SU-DHL-6 (cell line): ENCODE data around the gene ACE.
"Not testable (repeated sequence)": the region's sequence is repeated elsewhere in the genome, so short reads cannot be mapped to it uniquely, and the experiment has no call there.

Experiments
- H2AFZ ChIP-seq: fragments of 200-600 bp; sonication (generic); 2 replicates; pipeline ENCODE4 v1.6.1; 2014; ENCODE audit warnings: low read depth, mild to moderate bottlenecking, moderate library complexity, mixed read lengths, antibody characterized with exemption, low read length; ENCODE audit not compliant: severe bottlenecking
- H3F3A ChIP-seq: fragments of 200-600 bp; shearing (Covaris generic); 2 replicates; pipeline ENCODE4 v1.6.0; 2016; ENCODE audit warnings: antibody characterized with exemption, mild to moderate bottlenecking; ENCODE audit not compliant: insufficient read depth
- H3K27ac ChIP-seq: fragments of 200-600 bp; sonication (generic); 2 replicates; pipeline ENCODE4 v1.5.1; 2016; ENCODE audit warnings: low read depth, mild to moderate bottlenecking, low read length, moderate library complexity, mixed read lengths
- H3K27me3 ChIP-seq: fragments of 200-600 bp; sonication (generic), shearing (Covaris generic); 2 replicates; pipeline ENCODE4 v1.6.0; 2014; ENCODE audit warnings: mild to moderate bottlenecking, low read length
- H3K36me3 ChIP-seq: fragments of 200-600 bp; sonication (generic); 2 replicates; pipeline ENCODE4 v1.6.1; 2014; ENCODE audit warnings: mild to moderate bottlenecking, low read length, mixed read lengths
- H3K4me2 ChIP-seq: fragments of 300-600, 200-600 bp; shearing (Covaris generic), sonication (generic); 2 replicates; pipeline ENCODE4 v1.6.0; 2014; ENCODE audit warnings: low read length, low read depth, mild to moderate bottlenecking; ENCODE audit not compliant: poor library complexity, severe bottlenecking
- H3K4me3 ChIP-seq: fragments of 200-600 bp; sonication (generic); 2 replicates; pipeline ENCODE4 v1.5.1; 2014; ENCODE audit warnings: antibody characterized with exemption, low read length, mild to moderate bottlenecking, mixed read lengths; ENCODE audit not compliant: insufficient read depth, poor library complexity, severe bottlenecking
- H3K79me2 ChIP-seq: fragments of 200-600 bp; sonication (generic); 2 replicates; pipeline ENCODE4 v1.6.1; 2014; ENCODE audit warnings: mild to moderate bottlenecking, low read length, moderate library complexity; ENCODE audit not compliant: insufficient read depth
- H3K9ac ChIP-seq: fragments of 200-600 bp; sonication (generic); 2 replicates; pipeline ENCODE4 v1.7.0; 2014; ENCODE audit warnings: mild to moderate bottlenecking, low read length
- H3K9me2 ChIP-seq: fragments of 200-600 bp; sonication (generic); replicated peaks from 2 replicates; pipeline ENCODE4 v1.6.1; 2014; ENCODE audit warnings: low read length; ENCODE audit not compliant: insufficient read depth
- H3K9me3 ChIP-seq: fragments of 200-600 bp; sonication (generic); 2 replicates; pipeline ENCODE4 v1.6.1; 2014; ENCODE audit warnings: low read length, mixed read lengths; ENCODE audit not compliant: insufficient read depth
- H4K20me1 ChIP-seq: fragments of 200-600 bp; sonication (generic); 2 replicates; pipeline ENCODE4 v1.6.1; 2014; ENCODE audit warnings: low read depth, mild to moderate bottlenecking, antibody characterized with exemption, low read length, moderate library complexity, mixed read lengths
- EZH2phosphoT487 ChIP-seq: fragments of 200-600 bp; sonication (generic), shearing (Covaris generic); conservative IDR thresholded peaks from 2 replicates; pipeline ENCODE4 v1.6.1; 2018; ENCODE audit warnings: mild to moderate bottlenecking, antibody characterized with exemption, low read length, moderate library complexity, mixed read lengths
- TF ChIP-seq, protein P1 (sequence below): fragments of 200-600 bp; sonication (generic); IDR thresholded peaks from one replicate; pipeline ENCODE4 v1.5.1; 2017; ENCODE audit warnings: antibody characterized with exemption, mild to moderate bottlenecking, low read length, moderate library complexity; ENCODE audit not compliant: insufficient read depth, poor library complexity, severe bottlenecking

ACE gene

DNA sequence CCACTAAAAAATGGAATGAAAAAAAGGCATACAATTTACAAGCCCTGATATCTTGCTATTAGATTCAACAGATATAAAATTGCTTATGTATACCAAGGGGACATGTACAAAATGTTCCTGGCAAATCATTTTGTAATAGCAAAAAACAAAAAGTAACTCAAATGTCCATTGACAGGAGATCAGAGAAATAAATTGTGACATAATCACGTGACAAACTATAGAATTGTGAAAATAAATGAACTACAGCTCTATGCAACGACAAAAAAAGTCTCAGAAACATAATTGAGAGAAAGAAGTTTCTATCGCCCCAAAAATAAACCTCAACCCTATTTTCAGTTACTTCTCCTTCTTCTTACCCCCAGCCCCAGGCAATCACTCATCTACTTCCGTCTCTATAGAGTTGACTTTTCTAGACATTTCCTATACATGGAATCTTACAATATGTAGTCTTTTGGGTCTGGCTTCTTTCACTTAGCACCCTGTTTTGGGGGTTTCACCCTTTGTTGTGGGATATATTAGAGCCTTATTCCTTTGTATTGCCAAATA is 12.1 kb upstream of the ACE start:
- Histone ChIP-seq H3K36me3 (no peaks in the 10 kb centered on the region), H3K9me3 (no peaks in the 10 kb centered on the region), H3K27me3 (no peaks in the 10 kb centered on the region), H3K4me2 (no peak overlapping the region), H4K20me1 (no peaks in the 10 kb centered on the region), H3K27ac (no peak overlapping the region), H3K9me2 (no peaks in the 10 kb centered on the region), H3F3A (no peaks in the 10 kb centered on the region), H3K4me3 (no peak overlapping the region), H3K9ac (no peak overlapping the region), H3K79me2 (no peaks in the 10 kb centered on the region), H2AFZ (no peak overlapping the region)
- no peak for TF ChIP-seq EZH2phosphoT487
- TF ChIP-seq, protein P1, sequence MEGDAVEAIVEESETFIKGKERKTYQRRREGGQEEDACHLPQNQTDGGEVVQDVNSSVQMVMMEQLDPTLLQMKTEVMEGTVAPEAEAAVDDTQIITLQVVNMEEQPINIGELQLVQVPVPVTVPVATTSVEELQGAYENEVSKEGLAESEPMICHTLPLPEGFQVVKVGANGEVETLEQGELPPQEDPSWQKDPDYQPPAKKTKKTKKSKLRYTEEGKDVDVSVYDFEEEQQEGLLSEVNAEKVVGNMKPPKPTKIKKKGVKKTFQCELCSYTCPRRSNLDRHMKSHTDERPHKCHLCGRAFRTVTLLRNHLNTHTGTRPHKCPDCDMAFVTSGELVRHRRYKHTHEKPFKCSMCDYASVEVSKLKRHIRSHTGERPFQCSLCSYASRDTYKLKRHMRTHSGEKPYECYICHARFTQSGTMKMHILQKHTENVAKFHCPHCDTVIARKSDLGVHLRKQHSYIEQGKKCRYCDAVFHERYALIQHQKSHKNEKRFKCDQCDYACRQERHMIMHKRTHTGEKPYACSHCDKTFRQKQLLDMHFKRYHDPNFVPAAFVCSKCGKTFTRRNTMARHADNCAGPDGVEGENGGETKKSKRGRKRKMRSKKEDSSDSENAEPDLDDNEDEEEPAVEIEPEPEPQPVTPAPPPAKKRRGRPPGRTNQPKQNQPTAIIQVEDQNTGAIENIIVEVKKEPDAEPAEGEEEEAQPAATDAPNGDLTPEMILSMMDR = no peak

DNA sequence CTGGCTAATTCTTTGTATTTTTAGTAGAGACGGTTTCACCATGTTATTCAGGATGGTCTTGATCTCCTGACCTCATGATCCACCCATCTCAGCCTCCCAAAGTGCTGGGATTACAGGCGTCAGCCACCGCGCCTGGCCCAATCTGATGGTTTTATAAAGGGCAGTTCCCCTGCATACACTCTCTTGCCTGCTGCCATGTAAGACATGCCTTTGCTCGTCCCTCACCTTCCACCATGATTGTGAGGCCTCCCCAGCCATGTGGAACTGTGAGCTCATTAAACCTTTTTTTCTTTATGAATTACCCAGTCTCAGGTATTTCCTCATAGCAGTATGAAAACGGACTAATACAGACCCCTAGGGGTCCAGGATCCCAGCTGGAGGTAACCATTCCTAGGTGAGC is 8.8 kb upstream of the ACE start:
- H4K20me1 ChIP-seq, H3K9ac ChIP-seq, H3K27ac ChIP-seq, H3K27me3 ChIP-seq, H3K9me2 ChIP-seq, H3K4me2 ChIP-seq, H2AFZ ChIP-seq, H3K9me3 ChIP-seq, H3K36me3 ChIP-seq, H3K79me2 ChIP-seq, H3F3A ChIP-seq, H3K4me3 ChIP-seq: not testable (repeated sequence)

DNA sequence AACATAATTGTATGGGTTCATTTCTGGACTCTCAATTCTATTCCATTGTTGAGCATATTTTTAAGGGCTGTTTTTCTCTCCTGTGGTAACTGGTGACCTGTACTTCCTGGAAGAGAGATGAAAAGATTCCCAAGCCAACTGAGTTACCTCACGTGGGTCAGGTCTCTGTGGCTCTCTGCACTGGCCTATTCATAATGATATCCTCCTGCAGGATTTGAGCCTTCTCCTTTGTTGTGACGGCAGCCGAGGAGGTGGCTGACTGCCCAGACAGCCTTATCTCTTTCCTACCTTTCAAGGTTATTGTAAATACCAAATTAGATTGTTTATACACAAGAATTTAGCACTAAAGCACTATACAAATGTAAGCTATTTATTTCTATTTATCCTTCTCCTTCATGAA is 2.7 kb upstream of the ACE start:
- H3K27me3 ChIP-seq = no peaks in the 10 kb centered on the region
- no peaks in the 10 kb centered on the region for H3K79me2 ChIP-seq
- H3K9me3 ChIP-seq = no peaks in the 10 kb centered on the region
- no peak overlapping the region for H3K4me3 ChIP-seq
- no peak overlapping the region for H3K9ac ChIP-seq
- H4K20me1 ChIP-seq = no peaks in the 10 kb centered on the region
- no peak overlapping the region for H3K4me2 ChIP-seq
- no peak overlapping the region for H2AFZ ChIP-seq
- H3K27ac ChIP-seq = no peak overlapping the region
- H3F3A ChIP-seq = no peaks in the 10 kb centered on the region
- no peak for TF ChIP-seq EZH2phosphoT487
- TF ChIP-seq, protein P1 = no peak
- H3K36me3 ChIP-seq = no peaks in the 10 kb centered on the region
- H3K9me2 ChIP-seq = no peaks in the 10 kb centered on the region

DNA sequence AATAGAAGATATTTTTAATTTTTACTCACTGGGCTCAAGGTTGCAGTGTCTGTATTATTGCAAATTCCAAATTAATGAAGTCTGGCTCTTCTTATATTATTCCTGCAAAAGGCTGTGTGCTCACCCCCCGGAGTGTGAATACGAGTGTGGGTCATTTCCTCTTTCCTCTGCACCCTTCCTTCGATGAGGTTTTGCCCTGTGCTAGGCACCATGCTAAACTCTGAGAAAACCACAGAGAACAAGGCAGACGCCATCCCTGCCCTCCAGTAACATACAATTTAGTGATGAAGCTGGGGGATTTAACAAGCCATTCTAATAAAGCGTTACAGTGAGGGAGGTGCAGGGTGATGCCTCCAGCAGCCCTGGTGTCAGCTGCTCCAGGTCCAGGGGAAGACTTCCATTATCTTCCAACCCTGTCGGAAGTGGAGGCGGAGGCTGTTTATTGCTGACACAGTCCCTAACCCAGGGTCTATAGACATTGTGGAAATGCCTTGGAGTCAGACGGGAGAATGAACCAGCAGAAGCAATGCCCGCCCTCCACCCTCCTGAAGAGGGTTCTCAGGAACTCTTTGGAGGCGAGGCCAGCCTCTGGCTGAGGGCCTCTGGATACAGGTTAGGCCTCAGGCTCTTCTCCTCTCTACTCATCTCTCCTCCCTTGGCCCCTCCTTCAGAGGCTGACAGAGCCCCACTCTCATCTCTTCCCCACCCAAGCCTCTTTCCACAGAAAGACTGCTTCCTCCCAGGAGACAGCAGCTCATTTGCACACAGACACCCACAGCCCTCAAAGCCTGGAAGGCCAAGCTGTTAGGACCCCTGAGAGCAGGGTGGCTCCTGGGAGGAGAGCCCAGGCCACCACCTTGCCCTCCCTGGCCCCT is 2.0 kb upstream of the ACE start:
- Histone ChIP-seq H2AFZ (no peak overlapping the region), H3K27ac (no peak overlapping the region), H3K4me3 (no peak overlapping the region), H3K9ac (no peak overlapping the region), H3K27me3 (no peaks in the 10 kb centered on the region), H3F3A (no peaks in the 10 kb centered on the region), H3K79me2 (no peaks in the 10 kb centered on the region), H3K36me3 (no peaks in the 10 kb centered on the region), H3K9me2 (no peaks in the 10 kb centered on the region), H4K20me1 (no peaks in the 10 kb centered on the region), H3K4me2 (no peak overlapping the region), H3K9me3 (no peaks in the 10 kb centered on the region)
- TF ChIP-seq EZH2phosphoT487 = no peak
- TF ChIP-seq, protein P1 = no peak
